Stimulated activated CD8-positive, alpha-beta memory T cell treated with anti-CD3 and anti-CD28 coated beads, Interleukin-7, amount 100 ng/mL, for 48 hours (primary cell): ENCODE data around the gene OST4.

ENCODE experiments used
- DNase-seq, 2 donors: peaks; one replicate each; pipeline ENCODE4 v3.0.0-alpha.2; 2020; ENCODE audit warnings: low read depth in 1 of 2; ENCODE audit errors: extremely low read depth in 1 of 2

The OST4 gene

GRCh38 chr2:27027211-27027651 is 44.2 kb downstream of the OST4 start:
- no peak for DNase-seq

- no peak for DNase-seq
Measured at GRCh38 chr2:27025861-27026851, 45.3 kb downstream of the OST4 start.

GRCh38 chr2:27025281-27025800 is 46.1 kb downstream of the OST4 start:
- no peak for DNase-seq

- no peak for DNase-seq
Measured at GRCh38 chr2:27024812-27025211, 46.6 kb downstream of the OST4 start.

GRCh38 chr2:27024188-27024587 is 47.3 kb downstream of the OST4 start:
- DNase-seq: no peak

- no peak for DNase-seq
Measured at GRCh38 chr2:27023740-27024139, 47.7 kb downstream of the OST4 start.

GRCh38 chr2:27021253-27022049 is 50.0 kb downstream of the OST4 start:
- DNase-seq: no peak
